Upper lobe of right lung (tissue), 1 donor: ENCODE data around the gene GHR. TPM values are rescaled to one million over a fixed set of nuclear protein-coding genes. Genes with fewer than 3 reads are reported as not detected.

Experiments used
- ATAC-seq: fragments of 200-7000 bp; cut with Tn5 transposase; one replicate; pipeline ENCODE4 v1.9.1; 2020; ENCODE audit warnings: mild to moderate bottlenecking, moderate library complexity
- DNase-seq: peaks from one replicate; pipeline ENCODE4 v3.0.0-alpha.2; 2020
- H3K27ac ChIP-seq: fragments of 200-600 bp; one replicate; pipeline ENCODE4 v1.8.0; 2022
- H3K27me3 ChIP-seq: fragments of 200-600 bp; one replicate; pipeline ENCODE4 v1.8.0; 2022; ENCODE audit warnings: mild to moderate bottlenecking
- H3K36me3 ChIP-seq: fragments of 200-600 bp; one replicate; pipeline ENCODE4 v1.8.0; 2022
- H3K4me1 ChIP-seq: fragments of 200-600 bp; one replicate; pipeline ENCODE4 v1.8.0; 2022
- H3K4me3 ChIP-seq: fragments of 200-600 bp; one replicate; pipeline ENCODE4 v1.8.0; 2022; ENCODE audit warnings: mild to moderate bottlenecking
- H3K9me3 ChIP-seq: fragments of 200-600 bp; one replicate; pipeline ENCODE4 v1.8.0; 2022
- CTCF ChIP-seq: fragments of 200-600 bp; IDR thresholded peaks from one replicate; pipeline ENCODE4 v1.8.0; 2022; ENCODE audit warnings: antibody characterized with exemption
- intact Hi-C: fragments of 100-400 bp; cut with DNase I; formaldehyde crosslinking; loops from one replicate; pipeline ENCODE4 v1.11.0; 2022
- total RNA-seq: library from RNA; stranded (reverse); fragmentation: NEBNext Ultra II Directional; extraction: Animal tissue kit (Norgen Biotek cat#: 25700); gene quantifications from one replicate; pipeline ENCODE4 v1.2.1, GENCODE V29; 2021
- donor health status: DM: no; HTN: yes; CAD: no; lungs with severe emphysema.

GHR gene
- total RNA-seq, 1 donor from 2014 or later: 6.6 TPM

- Histone ChIP-seq H3K27me3 (no peaks in the 10 kb centered on the region), H3K9me3 (no peaks in the 10 kb centered on the region), H3K27ac (no peak overlapping the region), H3K36me3 (no peaks in the 10 kb centered on the region), H3K4me1 (peaks cover 24% of the 10 kb centered on the region), H3K4me3 (no peak overlapping the region)
- DNase-seq (no peak), ATAC-seq (no peak)
- intact Hi-C loops: loop anchor here (10.0 kb wide), 1 partner anchor 162 kb away; the partner anchor contains the start of gene GHR
- no peak for TF ChIP-seq CTCF
These were observed 164.0 kb downstream of the GHR start for GRCh38 chr5:42587096-42587723.

GRCh38 chr5:42590566-42590965 lies 167.3 kb downstream of the GHR start:
- no peak for ATAC-seq

GRCh38 chr5:42591015-42591414 lies 167.8 kb downstream of the GHR start:
- intact Hi-C loops: no loop called here
- DNase-seq (no peak), ATAC-seq (peak; percentile 63)
- TF ChIP-seq CTCF: no peak
- no peaks in the 10 kb centered on the region for H3K27me3 ChIP-seq
- H3K9me3 ChIP-seq: no peaks in the 10 kb centered on the region
- H3K27ac ChIP-seq: no peak overlapping the region
- peaks cover 18% of the 10 kb centered on the region for H3K4me1 ChIP-seq
- H3K4me3 ChIP-seq: no peak overlapping the region
- no peaks in the 10 kb centered on the region for H3K36me3 ChIP-seq

More at GRCh38 chr5:42590566-42590965, 167.3 kb downstream of the GHR start:
- H3K9me3 ChIP-seq: no peaks in the 10 kb centered on the region
- no peak overlapping the region for H3K4me3 ChIP-seq
- no peaks in the 10 kb centered on the region for H3K36me3 ChIP-seq
- no peak for DNase-seq
- intact Hi-C loops: no loop called here
- no peaks in the 10 kb centered on the region for H3K27me3 ChIP-seq
- H3K4me1 ChIP-seq: peaks cover 18% of the 10 kb centered on the region
- no peak for TF ChIP-seq CTCF
- no peak overlapping the region for H3K27ac ChIP-seq

GRCh38 chr5:42592401-42593140 lies 169.3 kb downstream of the GHR start:
- Histone ChIP-seq H3K27me3 (no peaks in the 10 kb centered on the region), H3K9me3 (no peaks in the 10 kb centered on the region), H3K36me3 (no peaks in the 10 kb centered on the region), H3K27ac (no peak overlapping the region), H3K4me3 (no peak overlapping the region), H3K4me1 (peaks cover 13% of the 10 kb centered on the region)
- DNase-seq: no peak
- intact Hi-C loops: no loop called here
- ATAC-seq: no peak
- TF ChIP-seq CTCF: no peak

- ATAC-seq: no peak
- Histone ChIP-seq H3K36me3 (no peaks in the 10 kb centered on the region), H3K27me3 (no peaks in the 10 kb centered on the region), H3K4me1 (peaks cover 13% of the 10 kb centered on the region), H3K27ac (no peak overlapping the region), H3K9me3 (no peaks in the 10 kb centered on the region), H3K4me3 (no peak overlapping the region)
- intact Hi-C loops: no loop called here
- no peak for DNase-seq
- TF ChIP-seq CTCF: no peak
These were observed 170.4 kb downstream of the GHR start for GRCh38 chr5:42593591-42593990.
